TTC549 (cell line): ENCODE data around the gene CATSPERZ.
"Not testable (repeated sequence)": the region's sequence is repeated elsewhere in the genome, so short reads cannot be mapped to it uniquely, and the experiment has no call there.

Source experiments
- FAIRE-seq: peaks from 2 replicates; lab custom pipeline; 2012; peaks lifted over from hg19 to GRCh38; lab: Jason Lieb, UNC

Gene CATSPERZ

DNA sequence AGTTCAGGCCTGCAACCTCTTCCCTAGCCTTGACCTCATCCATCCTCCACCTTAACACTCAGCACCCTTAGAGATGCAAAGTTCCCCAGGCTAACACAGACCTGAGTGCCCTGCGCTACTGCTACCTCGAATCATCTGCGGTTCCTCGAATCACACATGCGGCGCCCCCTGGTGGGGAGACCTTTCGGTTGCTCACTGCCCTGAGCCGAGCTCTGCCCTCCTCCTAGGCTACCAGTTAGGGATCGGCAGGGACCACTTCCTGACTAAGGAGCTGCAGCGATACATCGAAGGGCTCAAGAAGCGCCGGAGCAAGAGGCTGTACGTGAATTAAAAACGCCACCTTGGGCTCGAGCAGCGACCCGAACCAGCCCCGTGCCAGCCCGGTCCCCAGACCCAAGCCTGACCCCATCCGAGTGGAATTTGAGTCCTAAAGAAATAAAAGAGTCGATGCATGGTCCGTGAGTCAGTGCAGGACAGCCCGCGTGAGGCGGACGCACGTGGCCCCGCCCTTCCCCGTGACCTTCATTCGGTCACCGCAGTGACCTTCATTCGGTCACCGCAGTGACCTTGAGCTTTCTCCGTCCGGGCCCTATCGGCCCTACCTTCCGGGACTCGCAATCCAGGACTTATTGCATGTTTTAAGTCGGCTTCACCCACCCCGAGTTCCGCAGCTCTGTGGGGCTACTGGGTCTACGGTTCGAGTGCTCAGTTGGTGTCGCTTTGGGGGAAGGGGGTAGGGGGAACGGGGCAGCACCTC lies 4.3 kb downstream of the CATSPERZ start:
- peak; percentile 46 for FAIRE-seq

DNA sequence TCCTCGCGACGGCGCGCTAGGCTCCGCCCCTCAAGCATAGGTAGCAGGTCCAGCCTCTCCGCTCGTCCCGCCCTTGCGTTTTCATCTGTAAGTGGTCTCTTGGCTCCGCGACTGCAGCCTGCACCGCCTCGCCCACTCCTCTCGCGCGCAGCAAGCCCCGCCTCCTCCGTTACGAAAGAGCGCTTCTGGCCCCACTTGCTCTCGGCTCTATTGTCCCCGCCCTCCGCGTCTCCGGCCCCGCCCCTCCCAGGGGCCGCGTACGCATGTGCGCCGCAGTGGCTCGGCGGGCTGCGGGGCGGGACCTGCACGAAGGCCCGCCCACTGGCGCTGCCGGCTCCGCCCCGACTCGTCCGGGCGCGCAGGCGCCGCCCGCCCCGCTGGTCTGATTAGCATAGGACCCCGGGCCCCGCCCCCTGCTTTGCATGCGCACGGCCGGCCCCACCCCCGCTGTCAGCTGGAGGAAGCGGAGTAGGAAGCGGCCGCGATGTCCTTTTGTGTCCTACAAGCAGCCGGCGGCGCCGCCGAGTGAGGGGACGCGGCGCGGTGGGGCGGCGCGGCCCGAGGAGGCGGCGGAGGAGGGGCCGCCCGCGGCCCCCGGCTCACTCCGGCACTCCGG lies 5.0 kb downstream of the CATSPERZ start, which contains the start of gene ESRRA:
Gene ESRRA, plus strand, starts transcription at position 450 of the 616 bp plus-strand sequence. CDS start 1,656 bp downstream, outside the sequence.
- peak; percentile 82 for FAIRE-seq

DNA sequence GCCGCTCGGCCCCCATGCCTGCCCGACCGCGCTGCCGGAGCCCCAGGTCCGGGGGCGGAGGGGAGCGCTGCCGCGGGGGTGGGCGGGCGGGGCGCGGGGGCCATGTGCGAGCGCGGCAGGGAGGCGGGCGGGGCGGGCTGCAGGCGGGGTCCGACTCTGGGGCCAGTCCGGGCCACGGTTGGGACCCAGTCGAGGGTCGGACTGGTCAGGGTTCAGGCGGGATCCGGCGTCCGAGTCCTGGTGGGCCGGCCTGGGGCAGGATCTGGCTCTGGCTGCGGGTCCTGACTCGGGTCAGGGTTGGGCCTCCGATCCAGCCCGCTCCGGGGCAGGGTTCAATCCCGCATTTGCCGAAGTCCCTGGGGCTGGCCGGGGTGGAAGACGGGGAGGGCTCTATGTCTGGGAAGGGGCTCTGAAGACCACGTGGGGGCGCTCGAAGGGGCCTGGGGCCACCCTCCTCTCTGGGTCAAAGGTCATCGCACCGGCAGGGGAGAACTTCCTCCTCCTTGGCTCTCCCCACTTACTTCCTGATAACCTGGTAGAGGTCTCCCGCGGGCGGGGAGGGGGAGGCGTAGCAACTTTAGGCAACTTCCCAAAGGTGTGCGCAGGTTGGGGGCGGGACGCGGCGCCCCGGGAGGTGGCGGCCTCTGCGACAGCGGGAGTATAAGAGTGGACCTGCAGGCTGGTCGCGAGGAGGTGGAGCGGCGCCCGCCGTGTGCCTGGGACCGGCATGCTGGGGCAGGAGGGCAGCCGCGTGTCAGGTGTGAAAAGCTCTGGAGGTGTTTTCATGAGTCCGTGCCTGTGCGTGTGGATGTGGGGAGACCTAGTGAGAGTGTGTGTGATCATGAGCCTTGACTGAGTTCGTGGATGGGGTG lies 5.8 kb downstream of the CATSPERZ start:
- no peak for FAIRE-seq

GRCh38 chr11:64306563-64306875 lies 6.4 kb downstream of the CATSPERZ start:
- FAIRE-seq, result no peak

GRCh38 chr11:64306876-64307622 lies 6.9 kb downstream of the CATSPERZ start:
- no peak for FAIRE-seq

GRCh38 chr11:64307795-64308194 lies 7.6 kb downstream of the CATSPERZ start:
- not testable (repeated sequence) for FAIRE-seq

DNA sequence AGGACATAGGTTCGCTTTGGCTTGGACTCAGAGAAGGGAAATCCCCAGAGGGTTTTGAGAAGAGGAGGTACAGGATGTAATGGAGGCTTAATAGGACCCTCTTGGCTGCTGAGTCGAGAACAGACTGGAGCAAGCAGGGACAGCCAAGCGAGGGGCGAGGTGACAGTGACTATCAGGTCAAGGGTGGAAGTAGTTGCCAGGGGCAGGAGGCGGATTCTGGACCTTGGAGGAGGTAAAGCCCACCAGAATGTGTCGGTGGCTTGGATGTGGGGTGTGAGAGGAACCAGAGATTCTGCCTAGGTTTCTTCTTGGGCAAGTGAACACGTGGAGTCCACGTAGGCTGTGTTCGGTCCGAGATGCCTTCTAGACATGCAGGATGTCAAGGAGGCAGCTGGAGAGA lies 12.8 kb downstream of the CATSPERZ start:
- FAIRE-seq, result no peak

DNA sequence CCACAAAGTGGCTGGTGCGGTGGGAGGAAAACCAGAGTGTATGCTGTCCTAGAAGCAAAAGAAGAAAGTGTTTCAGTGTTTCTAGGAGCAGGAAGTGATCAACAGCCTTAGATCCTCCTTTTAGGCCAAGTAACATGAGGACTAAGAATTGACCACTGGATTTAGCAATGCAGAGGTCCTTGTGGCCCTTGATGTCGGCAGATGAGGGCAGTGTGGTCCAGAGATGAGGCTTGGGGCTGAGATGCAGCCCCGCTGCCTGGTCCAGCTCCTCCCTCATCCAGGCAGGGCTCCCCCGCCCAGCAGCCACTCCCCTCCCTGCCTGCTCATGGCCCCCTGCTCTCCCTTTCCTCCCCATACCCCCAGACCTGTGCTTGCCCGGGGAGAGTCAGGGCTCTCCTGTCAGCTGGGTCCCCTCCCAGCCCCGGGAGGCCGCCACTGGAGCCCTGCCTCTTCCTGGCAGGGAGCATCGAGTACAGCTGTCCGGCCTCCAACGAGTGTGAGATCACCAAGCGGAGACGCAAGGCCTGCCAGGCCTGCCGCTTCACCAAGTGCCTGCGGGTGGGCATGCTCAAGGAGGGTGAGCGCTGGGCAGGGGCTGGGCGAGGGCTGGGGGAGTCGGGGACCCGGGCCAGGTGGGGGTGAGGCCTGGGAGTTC lies 13.5 kb downstream of the CATSPERZ start:
- FAIRE-seq, result no peak

DNA sequence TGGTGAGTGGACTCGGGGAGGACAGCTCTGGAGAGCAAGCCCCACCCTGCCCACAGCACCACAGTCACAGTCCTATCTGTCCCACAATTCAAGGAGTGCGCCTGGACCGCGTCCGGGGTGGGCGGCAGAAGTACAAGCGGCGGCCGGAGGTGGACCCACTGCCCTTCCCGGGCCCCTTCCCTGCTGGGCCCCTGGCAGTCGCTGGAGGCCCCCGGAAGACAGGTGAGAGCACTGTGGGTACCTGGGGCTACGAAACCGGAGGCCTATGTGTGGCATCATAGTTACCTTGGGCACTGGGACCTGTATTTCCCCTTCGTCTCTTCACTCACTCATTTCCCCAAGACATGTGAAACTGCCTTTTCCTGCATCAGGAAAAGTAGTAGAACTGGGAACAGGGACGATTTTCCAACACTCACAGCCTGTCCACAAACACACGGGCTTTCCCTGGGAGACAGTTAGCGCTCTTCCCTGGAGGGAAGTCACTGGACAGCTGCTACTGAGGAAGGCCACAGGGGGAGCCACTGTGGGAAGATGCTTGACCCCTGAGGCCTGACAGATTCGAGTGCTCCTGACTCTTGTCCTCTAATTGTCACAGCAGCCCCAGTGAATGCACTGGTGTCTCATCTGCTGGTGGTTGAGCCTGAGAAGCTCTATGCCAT lies 14.1 kb downstream of the CATSPERZ start:
- no peak for FAIRE-seq

DNA sequence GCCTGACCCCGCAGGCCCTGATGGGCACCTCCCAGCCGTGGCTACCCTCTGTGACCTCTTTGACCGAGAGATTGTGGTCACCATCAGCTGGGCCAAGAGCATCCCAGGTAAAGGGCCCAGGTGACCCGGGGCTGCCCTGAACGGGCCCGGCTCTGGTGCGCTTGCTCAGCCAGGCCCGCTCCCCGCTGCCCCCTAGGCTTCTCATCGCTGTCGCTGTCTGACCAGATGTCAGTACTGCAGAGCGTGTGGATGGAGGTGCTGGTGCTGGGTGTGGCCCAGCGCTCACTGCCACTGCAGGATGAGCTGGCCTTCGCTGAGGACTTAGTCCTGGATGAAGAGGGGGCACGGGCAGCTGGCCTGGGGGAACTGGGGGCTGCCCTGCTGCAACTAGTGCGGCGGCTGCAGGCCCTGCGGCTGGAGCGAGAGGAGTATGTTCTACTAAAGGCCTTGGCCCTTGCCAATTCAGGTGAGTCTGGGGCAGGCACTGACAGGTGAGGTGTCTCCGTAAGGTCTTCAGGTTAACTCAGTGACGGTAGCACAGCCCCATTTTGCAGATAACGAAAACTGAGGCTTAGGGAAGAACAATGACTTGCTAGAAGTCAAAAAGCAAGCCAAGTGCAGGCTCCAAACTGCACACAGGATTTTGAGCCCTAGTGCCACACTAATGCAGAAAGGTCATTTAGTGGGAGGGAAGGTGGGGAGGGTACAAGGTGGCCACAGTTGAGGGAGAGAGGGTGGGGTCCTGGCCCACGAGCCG lies 14.8 kb downstream of the CATSPERZ start:
- no peak for FAIRE-seq

DNA sequence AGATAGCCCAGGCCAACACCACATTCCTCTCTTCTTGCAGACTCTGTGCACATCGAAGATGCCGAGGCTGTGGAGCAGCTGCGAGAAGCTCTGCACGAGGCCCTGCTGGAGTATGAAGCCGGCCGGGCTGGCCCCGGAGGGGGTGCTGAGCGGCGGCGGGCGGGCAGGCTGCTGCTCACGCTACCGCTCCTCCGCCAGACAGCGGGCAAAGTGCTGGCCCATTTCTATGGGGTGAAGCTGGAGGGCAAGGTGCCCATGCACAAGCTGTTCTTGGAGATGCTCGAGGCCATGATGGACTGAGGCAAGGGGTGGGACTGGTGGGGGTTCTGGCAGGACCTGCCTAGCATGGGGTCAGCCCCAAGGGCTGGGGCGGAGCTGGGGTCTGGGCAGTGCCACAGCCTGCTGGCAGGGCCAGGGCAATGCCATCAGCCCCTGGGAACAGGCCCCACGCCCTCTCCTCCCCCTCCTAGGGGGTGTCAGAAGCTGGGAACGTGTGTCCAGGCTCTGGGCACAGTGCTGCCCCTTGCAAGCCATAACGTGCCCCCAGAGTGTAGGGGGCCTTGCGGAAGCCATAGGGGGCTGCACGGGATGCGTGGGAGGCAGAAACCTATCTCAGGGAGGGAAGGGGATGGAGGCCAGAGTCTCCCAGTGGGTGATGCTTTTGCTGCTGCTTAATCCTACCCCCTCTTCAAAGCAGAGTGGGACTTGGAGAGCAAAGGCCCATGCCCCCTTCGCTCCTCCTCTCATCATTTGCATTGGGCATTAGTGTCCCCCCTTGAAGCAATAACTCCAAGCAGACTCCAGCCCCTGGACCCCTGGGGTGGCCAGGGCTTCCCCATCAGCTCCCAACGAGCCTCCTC lies 15.7 kb downstream of the CATSPERZ start:
- FAIRE-seq, result not testable (repeated sequence)

GRCh38 chr11:64316672-64317324 lies 16.6 kb downstream of the CATSPERZ start:
- no peak for FAIRE-seq

GRCh38 chr11:64317325-64317960 lies 17.3 kb downstream of the CATSPERZ start, which contains the start of gene TRMT112:
TRMT112 (minus strand) TSS chr11:64317559; CDS start chr11:64317526, 33 bp downstream.
- peak; percentile 84 for FAIRE-seq

GRCh38 chr11:64317961-64318765 lies 18.0 kb downstream of the CATSPERZ start, which contains the start of gene PRDX5:
PRDX5 (plus strand) TSS chr11:64318121; CDS start chr11:64318216, 95 bp downstream.
- FAIRE-seq, result no peak

DNA sequence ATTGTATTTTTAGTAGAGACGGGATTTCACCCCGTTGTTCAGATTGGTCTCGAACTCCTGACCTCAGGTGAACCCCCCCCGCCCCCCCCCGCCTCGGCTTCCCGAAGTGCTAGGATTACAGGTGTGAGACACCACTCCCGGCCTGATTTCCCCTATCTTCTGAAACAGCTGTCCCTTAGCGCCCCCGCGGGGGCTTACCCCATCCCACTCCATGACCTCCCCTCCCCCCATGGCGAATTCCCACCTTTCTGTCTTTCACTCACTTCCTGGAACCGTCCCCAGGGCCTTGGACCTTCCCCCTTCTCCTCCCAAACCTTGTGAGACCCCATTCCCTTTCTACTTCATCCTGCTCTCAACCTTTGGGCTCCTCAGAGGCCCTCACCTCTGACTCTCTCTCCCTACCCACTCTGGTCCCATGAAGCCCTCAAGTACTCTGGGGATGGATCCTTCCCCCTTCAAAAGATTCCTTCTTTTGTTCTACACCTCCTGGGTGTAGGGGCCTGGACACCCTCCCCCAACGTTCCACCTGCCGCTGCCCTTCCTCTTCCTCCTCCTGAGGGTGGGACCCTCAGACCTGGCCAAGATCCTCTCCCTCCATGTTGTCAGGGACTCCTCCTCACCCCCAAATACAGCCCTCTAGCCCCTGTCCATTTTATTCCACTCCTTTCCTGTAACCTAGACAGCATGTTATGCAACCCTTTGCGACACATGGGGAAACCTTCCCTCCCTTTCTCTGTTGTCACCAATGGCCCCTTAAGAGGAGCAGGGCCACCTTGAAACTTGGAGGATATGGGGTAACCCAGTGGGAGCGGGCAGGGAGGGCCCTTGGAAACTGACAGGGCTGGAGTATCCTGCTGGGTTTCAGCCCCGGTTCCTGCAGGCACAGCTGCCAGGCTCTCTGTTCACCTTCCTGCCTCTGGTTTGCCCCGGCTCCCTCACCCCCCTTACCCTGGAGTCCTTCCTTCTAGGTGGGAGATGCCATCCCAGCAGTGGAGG lies 18.9 kb downstream of the CATSPERZ start:
- no peak for FAIRE-seq

DNA sequence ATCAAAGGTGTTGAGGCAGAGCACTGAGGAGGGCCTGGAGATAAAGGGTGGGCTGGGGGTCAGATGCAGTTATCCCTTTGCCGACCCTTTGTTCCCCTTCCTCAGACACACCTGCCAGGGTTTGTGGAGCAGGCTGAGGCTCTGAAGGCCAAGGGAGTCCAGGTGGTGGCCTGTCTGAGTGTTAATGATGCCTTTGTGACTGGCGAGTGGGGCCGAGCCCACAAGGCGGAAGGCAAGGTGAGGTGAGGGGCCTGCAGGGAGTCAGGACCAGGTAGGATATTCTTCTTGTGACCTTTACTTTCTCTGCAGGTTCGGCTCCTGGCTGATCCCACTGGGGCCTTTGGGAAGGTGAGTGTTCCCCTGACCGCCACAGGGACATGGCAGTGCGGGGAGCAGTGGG lies 20.4 kb downstream of the CATSPERZ start:
- no peak for FAIRE-seq
